Activated T-cell treated with anti-CD3 and anti-CD28 coated beads for 1 hour (primary cell): ENCODE data around the gene MNAT1.

ENCODE experiments used
- DNase-seq: peaks from one replicate; pipeline ENCODE4 v3.0.0-alpha.2; 2020; ENCODE audit warnings: low read depth

MNAT1 gene

DNA sequence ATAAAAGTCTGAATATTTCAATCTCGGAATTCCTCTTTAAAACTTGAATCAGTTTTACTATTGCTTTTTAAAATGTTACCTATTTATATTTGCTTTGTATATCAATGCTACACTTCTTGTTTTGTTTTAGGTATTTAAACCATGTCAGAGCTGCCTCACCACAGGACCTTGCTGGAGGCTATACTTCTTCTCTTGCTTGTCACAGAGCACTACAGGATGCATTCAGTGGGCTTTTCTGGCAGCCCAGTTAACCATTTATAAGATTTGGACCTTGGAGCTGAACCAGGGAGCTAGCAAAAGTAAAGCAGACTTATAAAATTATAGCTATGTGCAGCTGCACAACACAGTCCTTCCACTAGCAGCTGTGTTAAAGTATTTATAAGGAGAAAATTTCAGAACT lies 233.5 kb downstream of the MNAT1 start:
- no peak for DNase-seq

- no peak for DNase-seq
Observed at GRCh38 chr14:60968671-60969070, 234.1 kb downstream of the MNAT1 start.

GRCh38 chr14:60970146-60970545 lies 235.6 kb downstream of the MNAT1 start:
- no peak for DNase-seq

GRCh38 chr14:60971271-60971670 lies 236.7 kb downstream of the MNAT1 start:
- DNase-seq = no peak

- no peak for DNase-seq
Observed at GRCh38 chr14:60972295-60972694, 237.7 kb downstream of the MNAT1 start.

DNA sequence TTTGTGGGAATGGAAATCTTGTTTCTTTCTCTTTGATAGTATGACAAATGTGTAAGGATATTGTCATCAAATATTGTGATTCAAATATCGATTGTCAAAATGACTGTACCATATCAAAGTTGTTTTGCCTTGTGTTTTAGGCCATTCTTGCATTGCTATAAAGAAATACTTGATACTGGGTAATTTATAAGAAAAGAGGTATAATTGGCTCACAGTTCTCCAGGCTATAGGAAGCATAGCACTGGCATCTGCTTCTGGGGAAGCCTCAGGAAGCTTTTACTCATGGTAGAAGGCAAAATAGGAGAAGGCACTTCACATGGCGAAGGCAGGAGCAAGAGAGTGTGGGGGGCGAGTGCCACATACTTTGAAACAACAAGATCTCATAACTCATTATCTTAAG lies 238.5 kb downstream of the MNAT1 start:
- no peak for DNase-seq

- DNase-seq = no peak
Observed at GRCh38 chr14:60974090-60974651, 239.6 kb downstream of the MNAT1 start.

- DNase-seq = no peak
Observed at GRCh38 chr14:60975551-60975950, 241.0 kb downstream of the MNAT1 start.

GRCh38 chr14:60977847-60978246 lies 243.3 kb downstream of the MNAT1 start:
- no peak for DNase-seq

DNA sequence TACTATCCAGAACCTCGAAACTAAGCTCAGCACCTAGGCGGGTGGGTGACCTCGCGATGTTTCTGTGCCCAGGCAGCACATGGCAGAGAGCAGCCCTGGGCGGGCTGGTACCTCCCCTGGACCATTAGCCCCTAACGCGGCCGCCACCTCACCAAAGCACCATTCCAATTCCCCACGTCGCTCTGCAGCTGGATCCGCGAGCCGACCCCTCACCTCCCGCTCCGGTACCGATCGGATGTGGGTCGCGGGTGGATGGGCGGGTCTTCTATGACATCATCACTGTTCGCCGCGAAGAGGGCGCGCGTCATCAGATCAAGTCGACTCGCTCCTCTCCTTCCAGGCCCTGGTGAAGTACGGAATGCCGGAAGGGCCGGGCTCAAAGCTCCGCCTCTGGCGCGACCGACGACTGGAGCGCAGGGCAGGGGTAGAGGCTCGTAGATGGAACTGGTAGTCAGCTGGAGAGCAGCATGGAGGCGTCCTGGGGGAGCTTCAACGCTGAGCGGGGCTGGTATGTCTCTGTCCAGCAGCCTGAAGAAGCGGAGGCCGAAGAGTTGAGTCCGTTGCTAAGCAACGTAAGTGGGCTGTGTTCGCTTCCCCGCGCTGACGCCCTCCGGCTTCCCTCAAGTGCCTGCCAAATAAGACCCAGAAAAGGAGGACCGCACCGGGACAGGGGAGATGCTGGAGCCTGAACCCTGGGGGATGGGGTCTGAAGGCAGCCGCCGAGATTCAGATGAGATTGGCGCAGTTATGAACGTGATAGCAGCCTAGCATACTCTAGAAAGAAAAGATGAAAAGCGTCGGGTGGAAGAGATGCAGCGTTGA lies 246.5 kb downstream of the MNAT1 start, which contains the start of the genes SLC38A6 and TRMT5:
TSS of gene SLC38A6 (plus strand) at position 435 of the 822 bp plus-strand sequence. CDS start at position 468, 33 bp downstream.
TSS of gene TRMT5 (minus strand) at position 269 of the 822 bp plus-strand sequence. CDS start at position 163, 106 bp downstream.
- peak; percentile 84 for DNase-seq

- no peak for DNase-seq
Observed at GRCh38 chr14:60981633-60982455, 247.3 kb downstream of the MNAT1 start.

DNA sequence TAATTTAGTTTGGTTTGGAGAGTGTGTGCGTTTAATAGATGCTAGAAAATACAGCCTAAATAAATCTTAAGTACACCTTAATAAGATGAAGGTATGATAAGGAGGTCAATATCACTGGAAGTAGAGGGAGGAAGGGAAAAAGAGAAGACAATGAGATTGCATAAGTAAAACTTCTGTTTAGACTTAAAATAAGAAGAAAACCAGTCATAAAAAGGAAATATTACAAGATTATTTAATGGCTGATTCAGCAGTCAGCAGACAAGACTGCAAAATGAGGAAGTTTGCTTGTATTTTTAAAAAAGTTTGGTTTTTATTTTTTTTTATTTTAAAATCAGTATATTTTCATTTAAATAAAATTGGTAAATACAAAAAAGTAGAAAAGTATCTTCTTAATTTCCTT lies 249.6 kb downstream of the MNAT1 start:
- DNase-seq = no peak

- no peak for DNase-seq
Observed at GRCh38 chr14:60986500-60986899, 251.9 kb downstream of the MNAT1 start.

- DNase-seq = no peak
Observed at GRCh38 chr14:60989599-60989998, 255.0 kb downstream of the MNAT1 start.

GRCh38 chr14:60998617-60999016 lies 264.1 kb downstream of the MNAT1 start:
- no peak for DNase-seq

GRCh38 chr14:60999536-60999935 lies 265.0 kb downstream of the MNAT1 start:
- DNase-seq = no peak

GRCh38 chr14:61003571-61003970 lies 269.0 kb downstream of the MNAT1 start:
- DNase-seq = no peak

- no peak for DNase-seq
Observed at GRCh38 chr14:61019537-61019936, 285.0 kb downstream of the MNAT1 start.
